ENCODE measurements around the gene USHBP1.

DNA sequence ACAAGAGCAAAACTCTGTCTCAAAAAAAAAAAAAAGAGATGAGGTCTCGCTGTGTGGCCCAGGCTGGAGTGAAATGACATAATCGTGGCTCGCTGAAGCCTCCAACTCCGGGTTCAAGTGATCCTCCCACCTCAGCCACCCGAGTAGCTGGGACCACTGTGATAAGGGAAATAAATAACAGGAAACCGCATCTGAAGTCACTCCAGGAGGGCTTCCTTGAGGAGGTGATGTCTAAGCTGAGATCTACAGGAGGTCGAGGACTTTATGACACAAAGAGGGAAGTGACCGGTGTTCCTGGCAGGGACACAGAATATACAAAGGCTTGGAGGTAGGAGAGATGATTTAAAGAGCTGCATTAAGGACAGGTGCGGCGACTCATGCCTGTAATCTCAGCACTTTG lies 9.9 kb downstream of the USHBP1 start:
- no peak for TF ChIP-seq POLR2A (IDR thresholded peaks at IDR 0.05; ENCODE audit: low read depth, low read length)
- no peak for TF ChIP-seq TAF1 (IDR thresholded peaks at IDR 0.05; ENCODE audit: low read depth, low read length)
- no peak for TF ChIP-seq POLR2AphosphoS5 (IDR thresholded peaks at IDR 0.05; ENCODE audit: low read depth, low read length)

Measured in GM12891 (cell line).